ENCODE measurements around the gene RNF43. TPM values are rescaled to one million over a fixed set of nuclear protein-coding genes. Genes with fewer than 3 reads are reported as not detected.
"Not testable (repeated sequence)": the region's sequence is repeated elsewhere in the genome, so short reads cannot be mapped to it uniquely, and the experiment has no call there.

RNF43 gene
- total RNA-seq, 2 experiments from 2014 or later, result 0.71 to 1.0 TPM

GRCh38 chr17:58409432-58409831 is 7.9 kb downstream of the RNF43 start:
- Mint-ChIP-seq H3K27me3 (no peaks in the 10 kb centered on the region), H3K4me3 (no peak overlapping the region), H3K36me3 (ENCODE audit: low read depth) (no peaks in the 10 kb centered on the region), H3K4me1 (peaks cover 19% of the 10 kb centered on the region), H3K9me3 (ENCODE audit: low read depth) (no peaks in the 10 kb centered on the region), H3K27ac (no peak overlapping the region)
- no peak for ATAC-seq
- DNase-seq, result no peak
- ChIA-PET POLR2A (no interaction called here), CTCF (interaction anchor here (0.8 kb wide), 1 partner anchor 92 kb away, joined by 3 read pairs; no protein-coding TSS in a partner anchor)
- intact Hi-C loops (cut with DNase I, micrococcal nuclease), result no loop called here

GRCh38 chr17:58403311-58403710 is 14.0 kb downstream of the RNF43 start:
- ChIA-PET CTCF (interaction anchor here (1.5 kb wide), 1 partner anchor 14 kb away, joined by 11 read pairs; the partner anchor contains the start of gene RNF43), POLR2A (no interaction called here)
- no peaks in the 10 kb centered on the region for H3K27me3 Mint-ChIP-seq
- H3K36me3 Mint-ChIP-seq (ENCODE audit: low read depth), result no peaks in the 10 kb centered on the region
- ATAC-seq (no peak), DNase-seq (no peak)
- no peaks in the 10 kb centered on the region for H3K9me3 Mint-ChIP-seq (ENCODE audit: low read depth)
- intact Hi-C loops (cut with DNase I, micrococcal nuclease), result loop anchor here in 1 of 2 experiments (2.0 kb wide), 1 partner anchor 31 kb away; no protein-coding TSS in a partner anchor
- H3K27ac Mint-ChIP-seq, result no peak overlapping the region
- H3K4me1 Mint-ChIP-seq, result peaks cover 13% of the 10 kb centered on the region
- no peak overlapping the region for H3K4me3 Mint-ChIP-seq

GRCh38 chr17:58402679-58403078 is 14.7 kb downstream of the RNF43 start:
- Mint-ChIP-seq H3K4me3 (no peak overlapping the region), H3K9me3 (ENCODE audit: low read depth) (no peaks in the 10 kb centered on the region), H3K36me3 (ENCODE audit: low read depth) (no peaks in the 10 kb centered on the region), H3K27ac (no peak overlapping the region), H3K27me3 (no peaks in the 10 kb centered on the region), H3K4me1 (peaks cover 13% of the 10 kb centered on the region)
- intact Hi-C loops (cut with DNase I, micrococcal nuclease), result loop anchor here in 1 of 2 experiments (2.0 kb wide), 1 partner anchor 30 kb away; no protein-coding TSS in a partner anchor
- no peak for ATAC-seq
- ChIA-PET CTCF (interaction anchor here (0.6 to 1.5 kb wide), 3 partner anchors 15 to 85 kb away, joined by 3 to 11 read pairs (median 5); partner anchors contain the start of gene RNF43), POLR2A (interaction anchor here (0.6 kb wide), 1 partner anchor 1321 kb away, joined by 8 read pairs; no protein-coding TSS in a partner anchor)
- no peak for DNase-seq

- Mint-ChIP-seq H3K9me3 (ENCODE audit: low read depth) (no peaks in the 10 kb centered on the region), H3K4me3 (no peak overlapping the region), H3K36me3 (ENCODE audit: low read depth) (no peaks in the 10 kb centered on the region), H3K27ac (peak overlapping the region; percentile 2), H3K27me3 (no peaks in the 10 kb centered on the region), H3K4me1 (peaks cover 13% of the 10 kb centered on the region)
- intact Hi-C loops (cut with DNase I, micrococcal nuclease), result loop anchor here in 1 of 2 experiments (2.0 kb wide), 1 partner anchor 29 kb away; no protein-coding TSS in a partner anchor
- POLR2A ChIA-PET, result interaction anchor here (0.6 kb wide), 1 partner anchor 1320 kb away, joined by 8 read pairs; no protein-coding TSS in a partner anchor
- DNase-seq (peak; percentile 13), ATAC-seq (peak; percentile 57)
- CTCF ChIA-PET, result interaction anchor here (0.6 to 1.0 kb wide), 2 partner anchors 64 to 84 kb away, joined by 3 to 5 read pairs; no protein-coding TSS in a partner anchor
These were observed 15.3 kb downstream of the RNF43 start for GRCh38 chr17:58402047-58402446.

- ChIA-PET CTCF (no interaction called here), POLR2A (no interaction called here)
- intact Hi-C loops (cut with DNase I, micrococcal nuclease), result no loop called here
- no peak for DNase-seq
- no peak overlapping the region for H3K27ac Mint-ChIP-seq
- H3K4me1 Mint-ChIP-seq, result peaks cover 13% of the 10 kb centered on the region
- no peaks in the 10 kb centered on the region for H3K27me3 Mint-ChIP-seq
- H3K4me3 Mint-ChIP-seq, result no peak overlapping the region
- H3K9me3 Mint-ChIP-seq (ENCODE audit: low read depth), result no peaks in the 10 kb centered on the region
- no peaks in the 10 kb centered on the region for H3K36me3 Mint-ChIP-seq (ENCODE audit: low read depth)
- no peak for ATAC-seq
These were observed 16.0 kb downstream of the RNF43 start for GRCh38 chr17:58401287-58401686.

GRCh38 chr17:58400826-58401225 is 16.5 kb downstream of the RNF43 start:
- ChIA-PET CTCF (interaction anchor here (0.6 to 1.2 kb wide), 5 partner anchors 12 to 97 kb away, joined by 3 to 6 read pairs (median 3); no protein-coding TSS in a partner anchor), POLR2A (interaction anchor here (0.9 kb wide), 1 partner anchor 17 kb away, joined by 3 read pairs; no protein-coding TSS in a partner anchor)
- H3K36me3 Mint-ChIP-seq (ENCODE audit: low read depth), result no peaks in the 10 kb centered on the region

GRCh38 chr17:58399974-58400373 is 17.4 kb downstream of the RNF43 start:
- POLR2A ChIA-PET, result interaction anchor here (0.9 kb wide), 1 partner anchor 16 kb away, joined by 3 read pairs; no protein-coding TSS in a partner anchor
- intact Hi-C loops (cut with DNase I, micrococcal nuclease), result no loop called here
- Mint-ChIP-seq H3K36me3 (ENCODE audit: low read depth) (no peaks in the 10 kb centered on the region), H3K27me3 (no peaks in the 10 kb centered on the region), H3K4me1 (peaks cover 13% of the 10 kb centered on the region), H3K27ac (no peak overlapping the region), H3K4me3 (no peak overlapping the region), H3K9me3 (ENCODE audit: low read depth) (no peaks in the 10 kb centered on the region)
- no peak for DNase-seq
- CTCF ChIA-PET, result interaction anchor here (0.6 to 1.2 kb wide), 7 partner anchors 11 to 200 kb away, joined by 3 to 6 read pairs (median 4); partner anchors contain the start of gene RNF43
- no peak for ATAC-seq

More at GRCh38 chr17:58400826-58401225, 16.5 kb downstream of the RNF43 start:
- Mint-ChIP-seq H3K4me1 (peaks cover 13% of the 10 kb centered on the region), H3K9me3 (ENCODE audit: low read depth) (no peaks in the 10 kb centered on the region), H3K27me3 (no peaks in the 10 kb centered on the region), H3K27ac (no peak overlapping the region), H3K4me3 (no peak overlapping the region)
- DNase-seq (no peak), ATAC-seq (no peak)
- intact Hi-C loops (cut with DNase I, micrococcal nuclease), result no loop called here

GRCh38 chr17:58398574-58399266 is 18.6 kb downstream of the RNF43 start:
- ChIA-PET CTCF (interaction anchor here (0.6 kb wide), 1 partner anchor 71 kb away, joined by 3 read pairs; no protein-coding TSS in a partner anchor), POLR2A (no interaction called here)
- H3K4me1 Mint-ChIP-seq, result peaks cover 13% of the 10 kb centered on the region
- no peaks in the 10 kb centered on the region for H3K9me3 Mint-ChIP-seq (ENCODE audit: low read depth)
- DNase-seq (no peak), ATAC-seq (no peak)
- H3K36me3 Mint-ChIP-seq (ENCODE audit: low read depth), result no peaks in the 10 kb centered on the region
- intact Hi-C loops (cut with DNase I, micrococcal nuclease), result no loop called here
- no peak overlapping the region for H3K4me3 Mint-ChIP-seq
- H3K27ac Mint-ChIP-seq, result no peak overlapping the region
- no peaks in the 10 kb centered on the region for H3K27me3 Mint-ChIP-seq

GRCh38 chr17:58397421-58397820 is 19.9 kb downstream of the RNF43 start:
- H3K27ac Mint-ChIP-seq; H3K27me3 Mint-ChIP-seq; intact Hi-C loops (cut with DNase I, micrococcal nuclease); POLR2A ChIA-PET; H3K36me3 Mint-ChIP-seq (ENCODE audit: low read depth); H3K4me1 Mint-ChIP-seq; ATAC-seq; H3K4me3 Mint-ChIP-seq; H3K9me3 Mint-ChIP-seq (ENCODE audit: low read depth); DNase-seq: not testable (repeated sequence)
- CTCF ChIA-PET, result interaction anchor here (0.8 kb wide), 1 partner anchor 93 kb away, joined by 3 read pairs; no protein-coding TSS in a partner anchor

GRCh38 chr17:58396173-58396572 is 21.2 kb downstream of the RNF43 start:
- intact Hi-C loops (cut with DNase I, micrococcal nuclease), result no loop called here
- no peaks in the 10 kb centered on the region for H3K9me3 Mint-ChIP-seq (ENCODE audit: low read depth)
- H3K4me3 Mint-ChIP-seq, result no peak overlapping the region
- no peaks in the 10 kb centered on the region for H3K4me1 Mint-ChIP-seq
- DNase-seq (no peak), ATAC-seq (no peak)
- H3K27me3 Mint-ChIP-seq, result no peaks in the 10 kb centered on the region
- no peaks in the 10 kb centered on the region for H3K36me3 Mint-ChIP-seq (ENCODE audit: low read depth)
- CTCF ChIA-PET, result interaction anchor here (2.4 kb wide), 1 partner anchor 21 kb away, joined by 11 read pairs; the partner anchor contains the start of gene RNF43
- H3K27ac Mint-ChIP-seq, result no peak overlapping the region
- POLR2A ChIA-PET, result interaction anchor here (0.6 kb wide), 1 partner anchor 235 kb away, joined by 3 read pairs; no protein-coding TSS in a partner anchor

- ATAC-seq, result no peak
- ChIA-PET POLR2A (no interaction called here), CTCF (interaction anchor here (0.6 to 2.4 kb wide), 8 partner anchors 16 to 537 kb away, joined by 3 to 11 read pairs (median 3); partner anchors contain the start of gene RNF43)
- no peak for DNase-seq
- Mint-ChIP-seq H3K9me3 (ENCODE audit: low read depth) (no peaks in the 10 kb centered on the region), H3K27me3 (no peaks in the 10 kb centered on the region), H3K4me3 (no peak overlapping the region), H3K36me3 (ENCODE audit: low read depth) (no peaks in the 10 kb centered on the region), H3K4me1 (no peaks in the 10 kb centered on the region), H3K27ac (no peak overlapping the region)
- intact Hi-C loops (cut with DNase I, micrococcal nuclease), result no loop called here
These were observed 22.7 kb downstream of the RNF43 start for GRCh38 chr17:58394534-58395223.
